GM12874 (cell line): Measurements from ENCODE around the gene DEGS2.
A peak's percentile ranks its signal among the peaks of the same experiment; 100 is the strongest.

ENCODE experiments used
- TF ChIP-seq, protein P1 (sequence below): IDR thresholded peaks from 2 replicates; pipeline ENCODE4 v1.5.1; 2011; ENCODE audit warnings: low read depth, mild to moderate bottlenecking, control low read depth, low read length, moderate library complexity; ENCODE audit not compliant: insufficient read depth

Gene DEGS2

DNA sequence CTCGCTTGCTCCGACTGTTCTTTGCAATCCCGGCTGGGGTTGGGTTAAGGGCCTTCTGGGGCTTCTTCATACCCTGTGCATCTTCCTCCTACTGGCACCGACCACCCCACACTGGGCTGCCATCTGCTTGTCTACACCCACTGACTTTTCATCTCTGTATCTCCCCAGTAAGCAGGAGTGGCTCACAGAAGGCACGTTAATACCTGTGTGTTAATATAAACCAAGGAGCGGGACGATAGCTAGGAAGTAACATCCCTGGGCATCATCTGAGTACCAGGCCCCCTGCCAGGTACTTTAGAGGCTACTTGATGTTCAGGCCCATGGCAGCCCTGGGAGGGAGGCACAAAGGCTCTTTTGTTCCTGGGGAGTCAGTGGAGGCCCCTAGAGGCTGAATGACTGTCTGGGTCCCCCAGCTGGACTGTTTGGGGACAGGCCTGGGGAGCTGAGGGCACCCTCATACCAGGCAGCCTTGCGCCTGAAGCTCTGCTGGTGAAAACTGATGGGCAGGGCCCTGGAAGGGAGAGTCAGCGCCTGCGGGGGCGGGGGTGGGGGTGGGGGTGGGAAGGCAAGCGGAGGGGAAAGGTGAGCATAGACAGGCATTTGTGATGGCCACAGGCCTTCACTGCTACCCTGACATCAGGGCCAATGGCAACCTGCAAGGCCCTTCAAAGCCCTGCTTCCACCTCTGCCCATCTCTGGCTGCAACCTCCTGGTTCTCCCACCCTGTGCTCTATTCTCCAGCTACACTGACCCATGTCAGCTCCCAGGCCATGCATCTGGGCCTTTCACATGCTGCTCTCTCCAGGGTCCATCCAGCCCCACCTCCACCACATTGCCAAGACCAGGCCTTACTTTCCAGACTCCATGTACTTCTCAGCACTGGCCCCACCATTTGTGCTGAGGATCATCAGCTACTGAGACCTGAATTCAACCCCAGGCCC, 34.2 kb upstream of the DEGS2 start:
- TF ChIP-seq, protein P1, sequence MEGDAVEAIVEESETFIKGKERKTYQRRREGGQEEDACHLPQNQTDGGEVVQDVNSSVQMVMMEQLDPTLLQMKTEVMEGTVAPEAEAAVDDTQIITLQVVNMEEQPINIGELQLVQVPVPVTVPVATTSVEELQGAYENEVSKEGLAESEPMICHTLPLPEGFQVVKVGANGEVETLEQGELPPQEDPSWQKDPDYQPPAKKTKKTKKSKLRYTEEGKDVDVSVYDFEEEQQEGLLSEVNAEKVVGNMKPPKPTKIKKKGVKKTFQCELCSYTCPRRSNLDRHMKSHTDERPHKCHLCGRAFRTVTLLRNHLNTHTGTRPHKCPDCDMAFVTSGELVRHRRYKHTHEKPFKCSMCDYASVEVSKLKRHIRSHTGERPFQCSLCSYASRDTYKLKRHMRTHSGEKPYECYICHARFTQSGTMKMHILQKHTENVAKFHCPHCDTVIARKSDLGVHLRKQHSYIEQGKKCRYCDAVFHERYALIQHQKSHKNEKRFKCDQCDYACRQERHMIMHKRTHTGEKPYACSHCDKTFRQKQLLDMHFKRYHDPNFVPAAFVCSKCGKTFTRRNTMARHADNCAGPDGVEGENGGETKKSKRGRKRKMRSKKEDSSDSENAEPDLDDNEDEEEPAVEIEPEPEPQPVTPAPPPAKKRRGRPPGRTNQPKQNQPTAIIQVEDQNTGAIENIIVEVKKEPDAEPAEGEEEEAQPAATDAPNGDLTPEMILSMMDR, result 0 out of 2 replicates have a peak, but pooled peaks have one; percentile 10

DNA sequence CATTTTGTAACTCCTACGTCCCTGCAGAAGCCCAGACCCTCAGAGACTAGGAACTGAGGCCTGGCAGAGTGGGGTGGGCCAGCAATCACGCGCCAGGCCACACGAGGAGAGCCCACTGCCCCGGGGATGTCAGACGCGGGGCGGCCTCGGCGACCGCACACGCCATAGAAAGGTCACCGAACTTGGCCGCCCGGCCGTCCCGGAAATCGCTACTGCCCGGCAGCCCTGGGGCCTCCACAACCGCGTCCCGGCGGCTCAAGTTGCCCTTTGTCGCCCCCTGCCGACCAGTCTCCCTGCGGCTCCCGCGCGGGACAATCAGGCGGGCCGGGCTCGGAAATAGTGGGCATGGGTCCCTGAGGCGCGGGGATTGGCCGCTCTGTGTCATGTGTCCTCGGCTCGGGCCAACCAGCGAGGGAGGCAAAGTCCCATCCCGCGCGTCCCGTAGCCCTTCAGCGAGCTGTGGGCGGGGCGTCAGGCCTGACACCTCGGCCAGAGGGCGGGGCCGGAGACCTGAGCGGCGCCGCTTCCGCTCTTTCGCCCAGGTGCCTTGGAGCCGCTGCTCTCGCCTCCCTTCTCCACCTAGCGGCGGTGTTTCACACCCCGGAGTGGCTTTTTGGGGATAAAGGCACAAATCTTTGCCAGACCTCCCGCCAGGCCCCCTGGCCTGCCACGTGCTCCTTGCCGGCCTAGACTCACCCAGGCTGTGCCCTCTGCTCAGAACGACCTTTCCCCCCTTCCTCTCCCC, 33.4 kb upstream of the DEGS2 start:
- TF ChIP-seq, protein P1, result peak; percentile 73

DNA sequence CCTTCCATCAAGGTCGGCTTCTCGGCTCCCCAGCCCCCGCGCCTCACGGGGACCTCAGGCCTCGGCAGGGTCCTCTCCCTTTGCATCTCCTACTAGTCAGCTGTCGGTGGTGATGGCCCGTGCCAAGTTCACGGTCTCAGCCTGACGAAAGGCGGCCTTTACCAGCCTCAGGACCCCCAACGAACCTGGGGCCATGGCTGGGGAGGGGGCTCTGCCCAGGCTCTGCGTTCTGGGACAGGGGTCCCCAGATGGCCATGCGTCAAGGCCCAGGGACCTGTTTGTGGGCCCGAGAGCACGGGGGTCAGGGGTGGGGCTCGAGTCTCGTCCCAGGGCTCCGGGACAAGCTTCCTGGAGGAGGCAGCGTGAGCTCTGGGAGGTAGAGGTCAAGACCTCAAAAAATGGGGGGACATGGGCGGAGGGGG, 32.8 kb upstream of the DEGS2 start:
- TF ChIP-seq, protein P1, result no peak

DNA sequence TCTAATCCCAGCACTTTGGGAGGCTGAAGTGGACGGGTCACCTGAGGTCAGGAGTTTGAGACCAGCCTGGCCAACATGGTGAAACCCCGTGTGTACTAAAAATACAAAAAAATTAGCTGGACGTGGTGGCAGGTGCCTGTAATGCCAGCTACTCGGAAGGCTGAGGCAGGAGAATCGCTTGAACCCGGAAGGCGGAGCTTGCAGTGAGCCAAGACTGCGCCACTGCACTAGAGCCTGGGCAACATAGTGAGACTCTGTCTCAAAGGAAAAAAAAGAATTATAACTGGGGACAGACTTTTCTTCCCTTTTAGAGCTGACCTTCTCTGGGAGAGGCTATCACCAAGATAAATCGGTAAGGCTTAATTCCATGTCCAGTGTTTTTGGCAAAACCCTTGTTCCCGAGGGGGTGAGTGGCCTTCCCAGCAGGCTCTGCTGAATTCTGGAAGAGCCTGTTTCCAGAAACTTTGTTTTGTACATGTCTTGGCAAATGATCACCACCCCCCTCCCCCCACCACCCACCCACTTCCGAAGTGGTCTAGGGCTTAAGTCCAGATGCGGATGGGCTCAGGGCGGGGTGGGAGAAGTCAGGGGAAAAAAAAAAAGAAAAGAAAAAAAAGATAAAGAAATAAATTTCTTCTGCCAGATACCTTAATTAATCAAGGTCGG, 32.3 kb upstream of the DEGS2 start:
- TF ChIP-seq, protein P1, result no peak

DNA sequence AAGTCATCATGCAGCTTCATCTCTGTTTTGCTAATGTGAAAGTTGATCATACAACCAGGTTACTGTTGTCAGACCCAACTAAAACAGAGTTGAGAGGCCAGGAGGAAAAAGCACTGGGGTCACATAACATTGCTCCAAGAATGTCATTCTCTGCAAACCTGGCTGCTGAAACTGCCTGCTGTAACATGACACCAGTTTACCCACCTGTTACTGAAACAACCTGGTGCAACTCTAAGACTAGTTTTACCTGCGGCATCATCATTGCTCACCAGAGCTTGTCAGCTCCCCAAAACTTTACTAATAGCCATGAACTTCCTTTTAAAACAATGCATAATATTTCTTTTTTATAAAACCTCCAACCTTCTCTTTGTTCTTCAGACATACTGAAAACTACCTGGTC, 30.7 kb upstream of the DEGS2 start:
- TF ChIP-seq, protein P1, result no peak

DNA sequence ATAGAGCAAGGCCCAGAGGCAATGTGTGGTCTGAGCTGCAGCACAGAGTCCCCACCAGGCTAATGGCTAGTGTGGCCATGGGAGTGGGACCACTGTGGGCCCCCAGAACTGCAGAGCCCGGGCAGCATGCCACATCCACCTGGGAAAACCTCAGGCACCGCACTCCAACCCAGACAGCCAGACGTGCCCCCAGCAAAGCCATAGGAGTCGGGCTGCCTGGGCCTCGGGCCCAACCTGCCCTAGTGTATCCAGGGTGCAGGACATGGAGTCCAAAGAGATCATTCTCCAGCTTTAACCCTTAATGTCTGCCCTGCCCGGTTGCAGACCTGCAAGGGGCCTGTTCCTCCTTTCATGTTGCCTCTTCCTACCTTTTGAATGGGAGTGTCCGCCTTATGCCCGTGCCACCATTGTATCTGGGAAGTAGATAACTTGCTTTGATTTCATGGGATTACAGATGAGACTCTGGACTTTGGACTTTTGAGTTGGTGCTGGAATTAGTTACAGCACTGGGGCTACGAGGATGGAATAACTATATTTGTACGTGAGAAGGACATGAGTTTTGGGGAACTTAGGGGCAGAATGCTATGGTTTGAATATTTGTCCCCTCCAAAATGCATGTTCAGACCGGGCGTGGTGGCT, 29.1 kb upstream of the DEGS2 start:
- TF ChIP-seq, protein P1, result no peak

DNA sequence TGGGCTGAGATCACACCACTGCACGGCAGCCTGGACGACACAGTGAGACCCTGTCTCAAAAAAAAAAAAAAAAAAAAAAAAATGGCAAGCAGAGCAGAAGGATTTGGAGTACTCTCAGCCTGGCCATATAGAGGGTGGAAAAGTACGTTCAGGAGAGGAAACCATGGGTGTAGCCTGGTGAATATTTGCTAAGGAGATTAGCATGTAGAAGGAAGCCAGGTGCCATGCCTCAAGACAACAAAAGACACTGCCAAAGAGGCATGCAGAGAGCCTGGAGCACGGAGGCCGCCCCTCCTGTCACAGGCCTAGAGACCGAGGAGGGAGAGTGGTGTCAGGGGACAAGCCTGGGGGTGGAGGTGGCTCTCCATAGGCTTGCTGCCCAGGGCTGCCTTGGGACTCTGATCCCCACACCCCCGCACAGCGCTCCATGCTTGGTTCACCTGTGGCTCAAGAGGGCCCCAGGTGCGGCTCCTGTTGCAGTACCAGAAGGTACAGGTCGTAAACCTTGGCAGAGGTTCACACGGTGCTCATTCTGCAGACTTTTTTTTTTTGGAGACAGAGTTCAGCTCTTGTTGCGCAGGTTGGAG, 27.9 kb upstream of the DEGS2 start:
- TF ChIP-seq, protein P1, result no peak
